ENCODE results near the gene MEGF6.
A peak's percentile ranks its signal among the peaks of the same experiment; 100 is the strongest.

Gene MEGF6

DNA sequence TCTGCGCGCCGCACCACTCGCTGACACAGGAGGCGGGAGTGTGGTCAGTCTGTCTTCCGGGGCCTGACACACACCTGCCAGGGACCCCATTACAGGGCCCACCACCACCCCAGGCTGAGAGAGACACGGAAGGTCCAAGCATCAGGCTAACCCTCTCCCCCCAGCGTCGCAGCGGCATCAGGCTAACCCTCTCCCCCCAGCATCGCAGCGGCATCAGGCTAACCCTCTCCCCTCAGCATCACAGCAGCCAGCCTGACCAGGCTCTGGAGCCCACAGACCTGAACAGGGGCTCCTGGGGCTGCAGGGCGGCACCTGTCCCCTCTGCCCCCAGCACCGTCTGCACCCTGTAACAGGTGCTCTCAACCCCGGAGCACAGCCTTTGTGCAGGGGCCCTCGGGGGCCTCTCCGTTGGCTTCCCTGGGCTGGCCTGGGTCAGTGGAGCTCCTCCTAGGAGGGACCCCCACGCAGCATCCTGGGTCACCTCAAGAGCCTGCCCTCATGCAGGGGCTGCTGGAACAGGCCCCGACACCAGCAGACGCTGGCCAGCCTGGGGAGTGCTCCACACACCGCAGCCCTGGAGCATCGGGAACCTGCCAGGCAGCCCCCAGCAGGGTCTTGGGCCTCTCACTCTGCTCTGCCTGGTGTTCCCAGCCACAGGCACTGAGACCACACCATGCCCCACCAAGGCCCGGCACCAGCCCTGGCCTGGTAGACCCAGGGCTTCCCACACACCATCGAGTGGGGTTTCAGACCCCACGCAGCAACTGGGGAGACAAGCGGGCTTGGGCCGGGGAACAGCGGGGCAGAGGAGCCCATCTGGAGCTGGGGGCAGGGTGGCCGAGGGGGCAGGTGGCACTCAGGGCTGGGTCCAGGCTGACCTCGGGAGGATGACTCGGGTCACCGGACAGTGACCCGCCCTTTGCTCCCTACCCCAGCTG, 67.0 kb downstream of the MEGF6 start:
- Histone ChIP-seq H3K4me2 (ENCODE audit: low read length, poor library complexity, severe bottlenecking) (no peak overlapping the region), H3K14ac (ENCODE audit: low read length in 2 of 2) (no peak overlapping the region), H3K27me3 (ENCODE audit: control insufficient read depth in 1 of 2, insufficient read depth in 1 of 2, low read length in 2 of 2) (peaks cover 19 to 75% of the 10 kb centered on the region in 2 experiments), H3K4me1 (ENCODE audit: control insufficient read depth, insufficient read depth, low read depth, low read length) (peaks cover 58% of the 10 kb centered on the region), H2AFZ (ENCODE audit: low read depth, low read length) (no peak overlapping the region), H2BK120ac (ENCODE audit: low read depth, low read length) (no peak overlapping the region), H2BK12ac (ENCODE audit: low read length in 2 of 2) (no peak overlapping the region), H2AK5ac (ENCODE audit: low read length, severe bottlenecking) (no peak overlapping the region), H3K4ac (ENCODE audit: low read depth in 1 of 2, low read length in 2 of 2) (no peak overlapping the region), H3K23ac (ENCODE audit: low read length in 2 of 2) (no peak overlapping the region), H3K18ac (ENCODE audit: low read depth in 1 of 2, low read length in 2 of 2) (no peak overlapping the region), H3K4me3 (ENCODE audit: insufficient read depth in 1 of 2, low read depth in 1 of 2, low read length in 2 of 2) (no peak overlapping the region), H3K79me1 (replicated peaks; ENCODE audit: low read length, poor library complexity, severe bottlenecking) (no peaks in the 10 kb centered on the region), H3K36me3 (ENCODE audit: control insufficient read depth in 1 of 2, insufficient read depth in 2 of 2, low read depth in 1 of 2, low read length in 2 of 2) (peaks cover 0 to 6% of the 10 kb centered on the region in 2 experiments), H4K8ac (ENCODE audit: low read length) (no peak overlapping the region), H2BK5ac (ENCODE audit: low read depth, low read length, poor library complexity, severe bottlenecking) (peak overlapping the region; percentile 35), H3K27ac (ENCODE audit: low read length, poor library complexity, severe bottlenecking) (no peak overlapping the region), H4K91ac (ENCODE audit: low read length) (no peak overlapping the region), H2BK15ac (ENCODE audit: low read depth, poor library complexity, severe bottlenecking) (peak overlapping the region; percentile 9), H3K9ac (ENCODE audit: low read length) (peak overlapping the region; percentile 43), H3K9me3 (ENCODE audit: control insufficient read depth, low read length) (no peaks in the 10 kb centered on the region)
- 89% methylated on average over 30 of the region's 33 CpGs for WGBS
- no peak for DNase-seq

DNA sequence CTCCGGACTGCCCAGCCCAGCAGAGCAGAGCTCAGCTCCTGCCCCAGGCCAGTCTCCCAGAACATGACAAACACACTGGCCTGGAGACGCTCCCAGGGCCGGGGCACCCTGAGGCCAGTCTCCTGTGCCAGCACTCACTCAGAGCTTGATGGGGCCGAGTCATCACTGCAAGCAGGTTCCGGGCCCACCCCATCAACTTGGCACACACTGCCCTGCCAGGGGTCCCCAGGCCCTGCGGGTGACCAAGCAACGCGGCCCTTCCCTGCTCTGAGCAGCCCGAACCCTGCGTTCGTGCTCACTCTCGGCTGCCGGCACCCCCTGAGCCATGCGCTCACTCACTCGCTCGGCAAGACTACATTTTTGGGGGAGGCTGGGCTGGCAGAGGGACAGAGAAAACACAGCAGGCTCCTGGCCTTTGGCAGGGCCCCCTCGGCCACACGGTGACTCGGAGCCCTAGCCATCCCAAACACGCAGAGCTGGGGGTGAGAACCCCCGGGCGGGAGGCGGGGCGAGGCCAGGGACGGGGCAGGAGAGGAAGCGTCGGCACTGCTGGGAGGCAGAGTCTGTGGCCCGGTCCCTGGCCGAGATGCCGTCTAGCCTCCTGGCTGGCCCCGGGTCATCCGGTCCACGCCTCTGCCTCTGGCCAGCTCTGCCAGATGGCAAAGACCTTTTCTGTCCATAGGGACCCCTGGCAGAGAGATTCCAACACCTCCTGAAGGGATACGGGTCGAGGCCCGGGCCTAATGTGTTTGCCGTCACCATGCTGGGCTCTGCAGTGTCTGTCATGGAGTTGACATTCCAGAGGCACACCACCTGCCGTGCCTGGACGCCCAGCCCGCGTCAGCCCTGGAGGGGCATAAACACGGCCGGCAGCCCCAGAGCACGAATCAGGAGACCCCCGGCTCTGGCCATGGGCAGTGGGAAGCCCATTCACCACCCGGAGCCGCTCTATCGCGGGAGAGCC, 68.0 kb downstream of the MEGF6 start:
- Histone ChIP-seq H2AFZ (ENCODE audit: low read depth, low read length) (no peak overlapping the region), H3K4me1 (ENCODE audit: control insufficient read depth, insufficient read depth, low read depth, low read length) (peaks cover 52% of the 10 kb centered on the region), H2BK12ac (ENCODE audit: low read length in 2 of 2) (no peak overlapping the region), H3K36me3 (ENCODE audit: control insufficient read depth in 1 of 2, insufficient read depth in 2 of 2, low read depth in 1 of 2, low read length in 2 of 2) (peaks cover 0 to 6% of the 10 kb centered on the region in 2 experiments), H4K8ac (ENCODE audit: low read length) (no peak overlapping the region), H3K79me1 (replicated peaks; ENCODE audit: low read length, poor library complexity, severe bottlenecking) (no peaks in the 10 kb centered on the region), H2BK15ac (ENCODE audit: low read depth, poor library complexity, severe bottlenecking) (no peak overlapping the region), H3K4ac (ENCODE audit: low read depth in 1 of 2, low read length in 2 of 2) (no peak overlapping the region), H4K91ac (ENCODE audit: low read length) (no peak overlapping the region), H2BK120ac (ENCODE audit: low read depth, low read length) (no peak overlapping the region), H3K4me2 (ENCODE audit: low read length, poor library complexity, severe bottlenecking) (peak overlapping the region; percentile 23), H3K23ac (ENCODE audit: low read length in 2 of 2) (no peak overlapping the region), H3K9ac (ENCODE audit: low read length) (peak overlapping the region; percentile 43), H3K4me3 (ENCODE audit: insufficient read depth in 1 of 2, low read depth in 1 of 2, low read length in 2 of 2) (no peak overlapping the region), H3K27ac (ENCODE audit: low read length, poor library complexity, severe bottlenecking) (peak overlapping the region; percentile 62), H3K27me3 (ENCODE audit: control insufficient read depth in 1 of 2, insufficient read depth in 1 of 2, low read length in 2 of 2) (peaks cover 14 to 66% of the 10 kb centered on the region in 2 experiments), H2AK5ac (ENCODE audit: low read length, severe bottlenecking) (peak overlapping the region; percentile 74), H3K14ac (ENCODE audit: low read length in 2 of 2) (no peak overlapping the region), H3K9me3 (ENCODE audit: control insufficient read depth, low read length) (no peaks in the 10 kb centered on the region), H3K18ac (ENCODE audit: low read depth in 1 of 2, low read length in 2 of 2) (no peak overlapping the region), H2BK5ac (ENCODE audit: low read depth, low read length, poor library complexity, severe bottlenecking) (peak overlapping the region; percentile 35)
- WGBS, result 46% methylated on average over 49 of the region's 49 CpGs
- DNase-seq, result peak; percentile 12

GRCh38 chr1:3542676-3543075, 68.6 kb downstream of the MEGF6 start:
- Histone ChIP-seq H3K27me3 (ENCODE audit: control insufficient read depth in 1 of 2, insufficient read depth in 1 of 2, low read length in 2 of 2) (peaks cover 7 to 65% of the 10 kb centered on the region in 2 experiments), H2BK120ac (ENCODE audit: low read depth, low read length) (no peak overlapping the region), H4K91ac (ENCODE audit: low read length) (no peak overlapping the region), H3K4me1 (ENCODE audit: control insufficient read depth, insufficient read depth, low read depth, low read length) (peaks cover 46% of the 10 kb centered on the region), H3K79me1 (replicated peaks; ENCODE audit: low read length, poor library complexity, severe bottlenecking) (no peaks in the 10 kb centered on the region), H2BK5ac (ENCODE audit: low read depth, low read length, poor library complexity, severe bottlenecking) (peak overlapping the region; percentile 33), H3K14ac (ENCODE audit: low read length in 2 of 2) (no peak overlapping the region), H2BK15ac (ENCODE audit: low read depth, poor library complexity, severe bottlenecking) (no peak overlapping the region), H3K9me3 (ENCODE audit: control insufficient read depth, low read length) (no peaks in the 10 kb centered on the region), H3K4me2 (ENCODE audit: low read length, poor library complexity, severe bottlenecking) (no peak overlapping the region), H2AFZ (ENCODE audit: low read depth, low read length) (no peak overlapping the region), H2AK5ac (ENCODE audit: low read length, severe bottlenecking) (peak overlapping the region; percentile 74), H4K8ac (ENCODE audit: low read length) (no peak overlapping the region), H2BK12ac (ENCODE audit: low read length in 2 of 2) (no peak overlapping the region), H3K4me3 (ENCODE audit: insufficient read depth in 1 of 2, low read depth in 1 of 2, low read length in 2 of 2) (no peak overlapping the region), H3K4ac (ENCODE audit: low read depth in 1 of 2, low read length in 2 of 2) (no peak overlapping the region), H3K18ac (ENCODE audit: low read depth in 1 of 2, low read length in 2 of 2) (no peak overlapping the region), H3K23ac (ENCODE audit: low read length in 2 of 2) (no peak overlapping the region), H3K27ac (ENCODE audit: low read length, poor library complexity, severe bottlenecking) (peak overlapping the region; percentile 62), H3K36me3 (ENCODE audit: control insufficient read depth in 1 of 2, insufficient read depth in 2 of 2, low read depth in 1 of 2, low read length in 2 of 2) (peaks cover 0 to 6% of the 10 kb centered on the region in 2 experiments), H3K9ac (ENCODE audit: low read length) (peak overlapping the region; percentile 43)
- 87% methylated on average over 9 of the region's 9 CpGs for WGBS
- DNase-seq, result no peak
